T-helper 22 cell (primary cell): ENCODE measurements around the gene MAML3.

Experiments
- DNase-seq: peaks from one replicate; pipeline ENCODE4 v3.0.0-alpha.2; 2020; ENCODE audit warnings: low read depth

The MAML3 gene

DNA sequence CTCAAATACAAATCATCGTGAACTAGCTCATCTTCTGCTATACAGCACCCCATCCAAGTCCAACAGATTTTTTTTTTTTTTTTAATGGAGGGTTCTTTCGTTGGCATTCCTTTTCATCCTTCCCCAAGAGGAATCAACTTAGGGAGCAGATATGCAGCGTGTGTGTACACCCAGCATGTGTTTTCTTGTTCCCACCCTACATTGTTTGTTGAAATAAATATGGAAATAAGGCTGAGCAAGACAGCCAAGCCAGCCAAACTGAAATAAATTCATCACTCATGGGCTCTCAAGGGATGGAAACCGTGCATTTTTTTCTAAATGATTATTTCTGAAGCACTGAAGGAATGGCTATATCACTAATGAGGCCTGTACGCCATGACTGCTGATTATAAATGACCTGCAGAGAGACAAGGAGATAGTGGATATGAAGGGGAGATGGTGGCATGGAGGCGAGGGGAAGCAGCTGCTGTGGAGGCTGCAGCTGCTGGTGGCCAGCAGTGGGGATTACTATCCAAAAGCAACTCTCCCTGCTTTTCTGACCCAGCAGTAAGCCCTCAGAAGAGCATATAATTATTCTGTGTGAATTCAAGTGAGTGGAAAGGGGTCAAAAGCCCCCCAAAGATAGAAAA is 314.5 kb downstream of the MAML3 start:
- DNase-seq, result no peak

DNA sequence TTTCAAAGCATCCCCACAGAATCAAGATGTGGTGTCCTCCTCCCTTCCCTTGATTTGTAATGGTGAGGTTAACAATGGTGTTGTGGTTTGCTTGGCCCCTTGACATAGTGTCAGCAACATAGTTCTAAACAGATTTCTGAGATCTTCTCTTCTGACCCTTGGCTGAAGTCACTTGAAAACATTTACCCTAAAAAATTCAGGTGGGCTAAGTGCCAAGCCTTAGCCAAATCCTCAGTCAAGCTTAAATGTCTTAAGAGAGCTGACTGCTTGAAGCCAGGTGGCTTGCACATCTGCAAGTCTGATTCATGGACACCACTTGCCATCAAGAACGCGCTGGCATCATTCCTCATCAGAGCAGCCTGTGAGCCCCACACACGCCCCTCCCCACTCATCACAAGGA is 315.2 kb downstream of the MAML3 start:
- no peak for DNase-seq

DNA sequence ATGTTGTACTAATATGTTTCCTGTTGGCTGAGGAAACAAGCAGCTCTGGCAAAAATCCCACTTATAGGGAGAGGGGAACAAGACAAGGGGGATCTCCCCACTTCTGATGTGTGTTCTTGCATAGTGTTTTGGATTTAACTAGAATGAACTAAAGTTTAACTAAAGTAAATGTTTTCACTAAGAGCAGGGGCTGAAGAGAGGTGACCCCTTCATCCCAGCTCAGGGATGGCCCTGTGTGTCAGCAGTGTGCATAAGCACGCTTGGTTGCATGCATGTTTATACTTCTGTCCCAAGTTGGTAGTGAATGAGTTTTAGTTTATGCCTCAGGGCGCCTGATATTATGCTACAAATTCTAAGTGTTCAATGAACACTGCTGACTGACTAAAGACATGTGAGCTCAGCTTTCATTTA is 319.0 kb downstream of the MAML3 start:
- DNase-seq, result no peak

DNA sequence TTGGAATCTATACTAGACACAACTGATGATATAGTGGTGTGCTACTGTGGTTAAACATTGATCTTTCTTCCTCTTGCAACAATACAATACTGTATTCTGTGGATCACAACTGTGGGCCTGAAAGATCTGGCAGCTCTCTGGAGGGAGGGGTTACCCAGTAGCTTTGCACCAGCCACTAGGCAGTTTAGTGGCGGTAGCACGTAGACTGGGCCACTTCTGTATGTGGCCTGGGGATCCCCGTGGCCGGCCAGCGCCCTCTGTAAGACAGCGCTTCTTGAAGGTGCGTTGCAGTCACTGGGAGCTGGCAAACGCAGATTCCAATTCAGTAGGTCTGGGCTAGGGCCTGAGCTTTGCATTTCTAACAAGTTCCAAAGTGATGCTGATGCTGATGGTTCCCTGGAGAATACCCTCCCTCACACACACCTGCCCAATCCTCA is 319.7 kb downstream of the MAML3 start:
- no peak for DNase-seq

DNA sequence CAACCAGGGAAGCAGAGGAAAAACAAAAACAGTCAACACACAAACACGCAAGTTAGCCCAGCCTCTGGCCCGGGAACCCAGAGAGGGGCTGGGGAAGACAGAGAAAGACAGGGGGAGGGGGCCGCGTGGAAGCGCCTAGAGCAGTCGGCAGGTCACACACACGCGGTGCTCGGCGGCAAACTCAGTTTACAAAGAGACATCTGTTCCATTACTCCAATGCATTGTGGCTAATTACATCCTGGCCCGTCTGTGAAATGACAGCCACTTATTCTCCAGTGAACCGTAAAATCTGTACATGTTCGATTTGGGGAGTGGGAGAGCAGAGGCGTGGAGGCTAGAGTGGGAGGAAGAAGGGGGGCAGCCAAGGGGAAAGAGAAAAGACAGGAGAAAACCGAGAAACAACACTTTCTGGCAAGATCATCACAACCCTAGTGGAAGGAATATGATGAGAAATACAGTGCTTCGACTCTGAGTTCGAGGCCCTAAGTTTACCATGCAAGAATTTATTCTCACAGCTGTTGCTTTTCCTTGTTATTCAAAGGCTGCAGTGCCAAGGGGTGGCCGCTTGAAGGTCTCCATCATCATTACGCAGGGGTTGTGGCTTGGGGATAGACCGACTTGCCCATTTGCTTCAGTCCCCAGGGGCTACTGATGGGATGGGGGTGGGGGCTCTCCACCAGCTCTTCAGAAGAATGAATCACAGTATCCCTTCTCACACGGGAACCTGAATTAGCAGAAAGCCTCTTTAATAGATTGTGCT is 320.7 kb downstream of the MAML3 start:
- no peak for DNase-seq

DNA sequence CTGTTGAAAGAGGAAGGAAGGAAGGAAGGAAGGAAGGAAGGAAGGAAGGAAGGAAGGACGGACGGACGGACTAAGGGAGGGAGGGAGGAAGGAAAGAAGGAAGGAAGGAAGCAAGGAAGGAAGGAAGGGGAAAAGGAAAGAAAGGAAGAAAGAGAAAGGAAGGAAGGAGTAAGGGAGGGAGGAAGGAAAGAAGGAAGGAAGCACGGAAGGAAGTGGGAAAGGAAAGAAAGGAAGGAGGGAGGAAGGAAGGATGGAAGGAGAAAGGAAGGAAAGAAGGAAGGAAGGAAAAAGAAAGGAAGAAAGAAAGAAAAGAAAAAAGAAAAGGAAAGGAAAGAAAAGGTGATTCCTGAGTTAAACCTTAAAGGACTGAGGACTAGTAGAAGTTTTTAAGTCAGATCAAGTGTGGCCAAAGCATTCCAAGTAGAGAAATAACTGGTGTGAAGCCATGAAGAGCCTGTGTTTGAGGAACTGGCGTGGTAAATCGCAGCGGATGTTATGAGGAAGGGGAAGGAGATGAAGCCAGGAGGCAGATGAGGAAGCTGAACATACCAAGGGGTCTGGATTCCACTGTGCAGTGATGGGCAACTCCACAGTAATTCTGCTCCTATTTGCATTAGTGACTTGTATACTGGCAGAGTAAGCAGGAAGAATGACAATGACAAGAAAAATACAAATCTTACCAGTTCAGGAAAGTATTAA is 324.9 kb downstream of the MAML3 start:
- DNase-seq, result no peak

DNA sequence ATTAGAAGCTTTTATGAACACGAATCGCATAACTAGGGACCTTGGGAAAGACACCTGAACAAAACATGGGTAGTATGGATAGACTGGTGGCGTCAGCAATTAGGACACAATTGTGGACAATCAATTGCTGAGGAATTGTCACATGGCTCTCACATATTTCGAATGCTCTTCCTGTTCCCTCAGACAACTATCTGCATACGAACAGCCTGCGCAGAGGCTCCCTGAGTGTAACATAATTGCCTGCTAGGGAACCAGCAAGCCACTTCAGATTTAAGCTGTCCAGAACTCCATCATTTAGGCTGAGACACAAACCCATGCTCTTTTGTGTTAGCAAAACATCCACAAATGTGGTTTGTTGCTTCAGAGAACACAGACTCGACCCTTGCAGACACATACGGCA is 327.6 kb downstream of the MAML3 start:
- no peak for DNase-seq

DNA sequence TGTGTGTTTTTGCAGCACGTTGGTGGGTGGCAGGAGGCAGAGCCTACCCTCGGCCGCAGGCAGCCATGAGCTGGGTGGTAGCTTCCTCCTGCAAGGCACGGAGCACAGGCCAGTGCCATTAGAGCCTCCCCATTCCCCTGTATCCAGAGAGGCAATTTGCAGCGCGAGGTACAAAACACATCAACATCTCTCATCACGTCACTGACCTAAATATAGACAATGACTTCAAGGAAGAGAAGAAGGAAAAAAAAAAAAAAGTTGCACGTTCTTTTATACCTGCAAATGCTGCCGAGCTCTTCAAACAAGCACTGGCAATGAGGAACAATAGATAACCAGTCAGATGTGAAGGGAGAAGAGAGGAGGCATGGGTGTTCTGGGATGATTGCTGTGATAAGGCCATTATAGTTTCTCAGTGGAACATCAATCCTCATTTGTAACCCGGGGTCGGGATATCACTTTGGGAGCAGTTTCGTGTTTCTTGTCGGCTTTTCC is 328.4 kb downstream of the MAML3 start:
- DNase-seq, result no peak

DNA sequence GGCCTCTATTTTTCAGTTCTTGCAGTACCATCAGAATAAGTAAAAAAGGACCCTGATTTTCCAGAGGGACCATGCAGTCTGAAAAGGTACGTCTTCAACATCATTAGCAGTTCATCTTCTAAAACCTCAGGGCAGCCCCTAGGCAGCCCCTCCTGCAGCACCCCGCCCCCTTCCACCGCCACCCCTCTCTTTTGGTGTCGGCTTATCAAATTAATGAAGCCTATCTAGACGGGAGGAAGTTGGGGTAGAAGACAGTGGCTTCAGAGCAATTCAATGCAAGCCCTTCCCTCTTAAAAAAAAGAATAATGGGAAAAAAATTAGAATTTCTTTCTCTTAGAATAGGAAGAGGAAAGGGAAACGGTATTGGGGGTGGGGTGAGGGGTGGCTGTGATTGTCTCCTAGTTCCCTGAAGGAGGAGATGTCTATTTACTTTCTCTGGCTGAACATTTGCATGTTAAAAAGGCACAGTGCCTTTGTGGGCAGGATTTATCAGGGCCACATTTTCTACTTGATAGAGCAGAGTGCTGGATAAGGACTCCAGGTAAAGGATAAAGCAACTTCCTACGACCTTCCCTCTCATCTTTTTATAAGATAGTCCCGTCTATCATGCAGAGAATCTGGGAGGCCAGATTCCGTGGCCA is 329.0 kb downstream of the MAML3 start:
- no peak for DNase-seq

DNA sequence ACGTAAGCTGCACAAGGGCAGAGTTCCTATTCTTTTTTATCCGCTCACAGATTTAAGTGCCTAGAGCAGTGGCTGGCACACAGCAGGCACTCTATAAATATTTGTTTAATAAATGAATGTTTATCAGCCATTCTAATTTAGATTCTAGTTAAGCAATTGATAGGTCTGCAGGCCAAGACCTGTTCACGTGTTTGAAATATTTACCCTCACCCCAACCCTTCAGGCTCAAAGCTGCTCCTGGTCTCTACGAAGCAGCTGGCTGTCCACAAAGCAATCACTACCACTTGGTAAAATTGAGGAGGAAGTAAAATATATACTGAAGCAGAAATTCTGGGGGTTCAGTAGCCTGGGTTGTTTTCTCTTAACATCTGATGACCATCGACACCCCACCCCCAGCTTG is 330.2 kb downstream of the MAML3 start:
- no peak for DNase-seq

DNA sequence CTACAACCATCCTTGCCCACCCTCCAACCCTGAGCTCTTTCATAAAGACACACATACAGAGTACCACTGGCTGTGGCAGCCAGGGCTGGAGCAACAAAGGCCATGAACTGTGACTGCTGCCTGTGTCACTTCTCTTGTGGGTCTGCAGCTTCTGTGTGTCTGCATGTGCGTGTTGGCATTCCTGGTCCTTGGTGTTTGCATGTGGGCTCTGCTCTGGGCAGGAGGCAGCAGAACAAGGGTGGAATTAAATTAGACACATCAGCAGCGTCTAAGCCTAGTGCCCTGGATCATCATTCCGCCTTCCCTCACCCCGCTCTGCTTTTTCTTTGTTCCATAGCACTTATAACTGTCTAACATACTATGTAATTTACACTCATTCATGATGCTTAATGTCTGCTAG is 330.6 kb downstream of the MAML3 start:
- no peak for DNase-seq

DNA sequence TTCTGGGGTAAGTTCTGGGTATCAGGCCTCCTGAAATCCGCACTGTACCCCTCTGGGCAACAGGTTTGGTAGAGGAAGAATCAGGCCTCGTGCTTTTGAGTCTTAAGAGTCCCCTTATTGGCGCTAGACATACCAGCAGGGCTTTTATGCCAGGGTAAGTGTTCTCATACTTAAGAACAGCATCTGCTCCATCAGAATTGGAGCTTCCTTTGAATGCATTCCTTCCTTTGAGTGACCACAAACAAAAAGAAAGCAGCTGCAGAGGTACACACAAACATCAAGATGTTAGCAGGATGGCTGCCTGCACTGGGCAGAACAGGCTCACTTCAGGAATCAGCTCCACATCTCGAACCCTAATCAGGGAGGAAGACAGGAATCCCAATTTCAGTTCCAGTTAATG is 331.6 kb downstream of the MAML3 start:
- DNase-seq, result no peak

DNA sequence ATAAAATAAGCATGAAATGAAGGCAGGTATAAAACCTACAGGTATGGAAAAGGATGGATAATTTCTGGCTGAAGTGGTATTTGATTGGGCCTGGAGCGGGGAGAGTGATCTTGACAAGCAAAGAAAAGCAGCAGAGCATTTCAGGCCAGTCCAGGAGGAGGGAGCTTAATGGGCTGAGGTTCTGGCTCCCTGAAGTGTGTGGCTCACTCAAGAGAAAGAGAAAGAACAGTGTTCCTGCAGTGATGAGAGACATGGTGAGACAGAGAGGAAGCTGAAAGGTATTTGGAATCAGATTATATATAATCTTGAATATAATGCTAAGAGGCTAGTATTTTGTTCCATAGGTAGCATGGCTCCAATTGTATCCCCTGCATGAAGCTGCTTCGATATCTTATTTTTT is 334.9 kb downstream of the MAML3 start:
- no peak for DNase-seq

DNA sequence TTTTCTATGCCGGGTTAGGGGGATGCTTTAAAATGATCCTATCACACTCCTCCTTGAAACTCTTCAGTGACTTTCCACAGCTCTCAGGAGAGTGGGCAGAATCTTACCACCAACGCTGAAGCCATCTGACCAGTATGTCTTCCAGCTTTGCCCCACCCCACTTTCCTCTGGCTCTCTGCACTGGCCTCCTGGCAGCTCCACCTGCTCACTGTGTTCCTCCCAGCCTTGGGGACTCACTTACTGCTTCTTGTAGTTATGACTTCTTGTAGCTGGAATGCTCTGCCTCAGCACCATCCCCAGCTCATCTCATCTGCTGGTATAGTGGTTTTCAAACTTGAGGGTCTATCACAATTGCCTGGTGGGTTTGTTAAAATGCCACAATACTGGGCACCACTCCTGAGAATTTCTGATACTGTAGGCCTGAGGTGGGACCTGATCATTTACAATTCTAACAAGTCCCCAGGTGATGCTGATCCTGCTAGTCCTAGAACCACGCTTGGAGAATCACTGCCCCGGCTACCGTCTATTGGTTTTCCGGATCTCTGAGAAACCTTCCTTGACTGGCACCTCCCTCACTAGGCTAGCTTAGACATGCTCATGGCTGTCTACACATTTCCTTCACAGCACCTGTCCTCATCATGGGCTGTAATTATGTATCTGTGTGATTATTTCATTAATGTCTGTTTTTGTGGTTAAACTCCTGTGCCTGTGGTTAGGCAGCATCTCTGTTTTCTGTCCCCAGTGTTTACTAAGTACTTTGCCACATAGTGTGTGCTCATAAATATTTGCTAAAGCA is 336.1 kb downstream of the MAML3 start:
- no peak for DNase-seq

DNA sequence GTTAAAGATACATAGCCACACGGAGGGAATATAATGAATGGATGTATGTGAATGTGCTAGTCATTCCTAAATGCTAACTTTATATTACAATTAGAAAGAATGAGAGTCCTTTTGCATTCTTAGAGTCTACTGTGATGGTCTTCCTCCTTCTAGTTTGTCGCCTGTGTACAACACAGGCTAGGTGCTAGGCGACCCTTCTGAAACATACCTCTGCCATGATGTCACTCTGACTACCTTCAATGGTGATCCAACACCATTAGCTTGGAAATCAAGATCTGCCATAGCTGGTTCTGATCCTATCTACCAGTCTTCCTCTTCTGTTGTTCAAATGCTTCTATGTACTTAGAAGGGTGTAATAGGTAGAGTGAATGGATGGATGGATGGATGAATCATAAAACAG is 337.1 kb downstream of the MAML3 start:
- DNase-seq, result no peak

DNA sequence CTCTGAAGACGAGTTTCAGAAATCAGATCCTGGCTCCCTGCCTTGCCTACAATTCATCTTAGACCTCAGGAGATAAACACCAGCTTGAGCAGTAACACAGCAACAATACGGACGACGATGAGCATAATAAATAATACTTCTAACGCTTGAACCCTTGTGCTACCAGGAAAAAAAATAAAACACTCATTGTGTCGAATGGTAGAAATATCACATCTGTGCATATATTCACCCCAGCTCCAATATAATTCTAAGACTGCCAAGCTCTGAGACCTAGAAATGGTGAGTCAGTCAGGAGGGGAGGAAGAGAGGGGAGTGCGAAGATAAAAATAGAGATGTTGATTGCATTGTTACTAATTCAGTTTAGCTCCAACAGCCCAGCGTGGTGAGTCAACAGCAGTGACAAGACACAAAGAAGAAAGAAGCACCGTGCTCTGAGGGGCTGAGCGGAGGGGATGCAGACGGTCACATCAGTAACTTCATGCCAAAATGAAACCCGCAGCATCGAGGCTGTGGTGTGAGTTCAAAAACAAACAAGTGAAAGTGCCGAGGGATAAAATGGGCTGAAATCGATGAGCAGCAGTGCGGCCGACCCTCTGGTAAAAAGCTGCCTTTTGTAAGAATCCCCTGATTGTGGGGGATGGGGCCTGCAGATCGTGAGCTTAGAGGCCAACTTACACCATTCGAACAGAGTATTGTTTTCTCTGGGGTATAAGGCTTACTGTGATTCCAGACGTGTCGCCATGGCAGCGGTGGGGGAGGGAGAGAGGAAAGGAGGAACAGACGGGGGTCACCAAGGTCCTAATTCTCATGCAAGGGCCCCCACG is 338.0 kb downstream of the MAML3 start:
- DNase-seq, result no peak

DNA sequence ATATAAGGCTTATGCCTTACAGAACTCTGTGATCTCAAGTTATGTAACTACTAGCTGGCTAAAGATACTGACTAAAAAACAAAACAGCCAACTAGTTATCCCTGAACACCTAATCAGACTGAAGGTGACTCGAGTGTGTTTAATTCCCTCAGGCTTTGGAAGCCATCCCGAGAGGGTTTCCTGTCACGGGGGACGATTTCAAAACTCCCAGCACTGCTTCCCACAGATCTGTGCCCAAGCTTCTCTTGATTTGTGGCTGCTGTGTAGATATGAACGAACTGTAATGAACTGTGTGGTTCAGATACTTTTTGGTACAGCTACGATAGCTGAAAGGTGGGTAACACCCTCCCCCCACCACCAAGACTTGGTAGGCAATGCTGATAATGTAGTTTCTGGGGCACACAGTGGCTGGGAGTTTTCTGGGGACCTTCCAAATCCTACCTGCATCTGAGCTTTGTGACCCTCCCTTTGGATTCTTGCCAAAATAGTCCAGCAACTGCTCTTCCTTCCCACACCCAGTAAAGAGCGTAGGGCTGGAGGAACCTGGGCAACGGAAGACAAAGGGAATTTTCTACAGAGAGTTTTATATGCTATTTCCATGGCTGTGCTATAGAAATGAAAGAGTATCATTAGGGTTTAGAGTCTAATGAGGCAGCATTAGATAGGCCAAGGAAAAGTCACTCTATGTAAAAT is 339.5 kb downstream of the MAML3 start:
- DNase-seq, result no peak

DNA sequence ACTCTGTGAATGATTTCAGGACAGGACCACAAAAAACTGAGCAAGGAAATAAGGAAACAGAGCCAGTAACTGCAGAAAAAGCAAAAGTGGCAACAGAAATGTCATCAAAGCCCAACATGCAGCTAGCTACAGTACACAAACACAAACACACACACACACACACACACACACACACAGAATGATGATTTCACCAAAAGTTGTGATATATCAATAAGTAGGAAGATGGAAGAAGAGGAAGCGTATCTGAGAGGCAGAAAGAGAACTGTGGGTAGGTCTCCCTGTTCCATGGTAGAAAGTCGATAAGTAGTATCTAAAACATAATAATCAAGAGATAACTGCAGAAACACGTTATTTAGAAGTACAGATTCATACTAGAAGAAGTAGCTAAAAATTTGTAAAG is 340.1 kb downstream of the MAML3 start:
- DNase-seq, result no peak

DNA sequence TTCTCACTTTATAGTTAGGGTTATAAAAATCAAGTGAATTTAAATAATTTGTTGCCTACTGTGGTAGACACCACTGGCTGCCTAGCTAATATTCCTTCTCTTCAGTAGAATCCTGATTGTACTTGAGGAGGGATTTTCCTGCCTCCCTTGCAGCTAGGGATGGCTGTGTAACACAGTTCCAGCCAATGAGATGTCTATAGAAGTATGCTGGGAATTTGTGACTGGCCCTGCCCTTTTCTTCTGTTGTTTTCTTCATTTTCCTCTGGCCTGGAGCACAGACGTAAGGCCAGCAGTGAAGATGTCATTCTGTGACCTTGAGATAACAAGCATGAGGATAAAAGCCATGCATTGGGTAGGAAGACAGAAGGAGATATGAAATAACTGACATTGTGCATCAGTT is 343.3 kb downstream of the MAML3 start:
- no peak for DNase-seq

DNA sequence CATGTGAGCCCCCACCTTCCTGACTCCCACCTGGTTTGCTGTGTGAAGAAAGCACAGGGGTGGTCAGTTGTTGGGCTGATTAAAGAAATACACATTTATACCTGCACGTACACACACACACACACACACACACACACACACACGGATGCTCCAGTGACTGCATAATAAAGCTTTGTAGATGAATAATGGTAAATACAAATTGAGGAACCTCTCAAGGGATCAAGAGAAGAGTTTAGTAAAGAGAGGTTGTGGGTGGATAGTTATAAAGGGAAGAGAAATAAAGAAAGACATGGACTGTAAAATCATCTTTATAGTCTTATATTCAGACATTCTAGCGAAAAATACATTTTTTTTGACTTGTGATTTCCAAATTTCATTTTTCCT is 344.2 kb downstream of the MAML3 start:
- no peak for DNase-seq
